ENCODE data around the gene CNOT11. TPM values are rescaled to one million over a fixed set of nuclear protein-coding genes. Genes with fewer than 3 reads are reported as not detected.

Gene CNOT11
- polyA plus RNA-seq, 1 donor (not counting 4 experiments of a cell fraction or from before 2014, with no cell fraction given), result 83.1 TPM

GRCh38 chr2:101290711-101291110 lies 38.0 kb downstream of the CNOT11 start:
- dilution Hi-C loops (cut with MboI; ENCODE audit: extremely low pct_ligation_motif_present, low sequenced_read_pairs), result no loop called here
- H4K20me1 ChIP-seq (ENCODE audit: control insufficient read depth, extremely low read depth, insufficient read depth, low read length), result peaks cover 4% of the 10 kb centered on the region
- no peak for FAIRE-seq

GRCh38 chr2:101291973-101292372 lies 39.3 kb downstream of the CNOT11 start:
- Histone ChIP-seq H3K27me3 (ENCODE audit: control insufficient read depth, extremely low read depth, insufficient read depth, low read length) (no peaks in the 10 kb centered on the region), H3K9me3 (ENCODE audit: control insufficient read depth, low read depth, low read length) (no peaks in the 10 kb centered on the region), H3K27ac (ENCODE audit: control insufficient read depth, insufficient read depth, low read length) (no peak overlapping the region), H3K36me3 (ENCODE audit: control insufficient read depth in 2 of 2, extremely low read depth in 1 of 2, insufficient read depth in 2 of 2, low read length in 2 of 2) (peaks cover 11 to 21% of the 10 kb centered on the region in 2 experiments), H3K4me1 (ENCODE audit: control insufficient read depth, extremely low read depth, insufficient read depth, low read length) (no peaks in the 10 kb centered on the region), H3K4me3 (ENCODE audit: control insufficient read depth in 2 of 3, extremely low read depth in 1 of 3, insufficient read depth in 2 of 3, low read depth in 1 of 3, low read length in 3 of 3) (no peak overlapping the region), H3K4me2 (ENCODE audit: control insufficient read depth, extremely low read depth, insufficient read depth, low read depth, low read length) (no peak overlapping the region), H2AFZ (ENCODE audit: control insufficient read depth, low read length) (no peak overlapping the region), H3K79me2 (ENCODE audit: control insufficient read depth, insufficient read depth, low read length) (peaks cover 55% of the 10 kb centered on the region), H4K20me1 (ENCODE audit: control insufficient read depth, extremely low read depth, insufficient read depth, low read length) (peaks cover 4% of the 10 kb centered on the region), H3K9ac (ENCODE audit: control insufficient read depth, extremely low read depth, insufficient read depth, low read length) (no peak overlapping the region), H3K9me1 (ENCODE audit: control insufficient read depth, extremely low read depth, insufficient read depth, low read length) (no peaks in the 10 kb centered on the region)
- TF ChIP-seq EZH2 (IDR thresholded peaks at IDR 0.05; ENCODE audit: low read length), result no peak
- TF ChIP-seq CTCF (optimal IDR thresholded peaks at IDR 0.05 in 1 of 3, IDR thresholded peaks at IDR 0.05 in 1 of 3, conservative IDR thresholded peaks at IDR 0.05 in 1 of 3; ENCODE audit: extremely low read depth in 1 of 3, insufficient read depth in 2 of 3, low read length in 3 of 3), result no peak
- DNase-seq (ENCODE audit: low read depth, low spot score) (no peak), FAIRE-seq (no peak)
- dilution Hi-C loops (cut with MboI; ENCODE audit: extremely low pct_ligation_motif_present, low sequenced_read_pairs), result no loop called here

More at GRCh38 chr2:101290711-101291110, 38.0 kb downstream of the CNOT11 start:
- Histone ChIP-seq H3K27me3 (ENCODE audit: control insufficient read depth, extremely low read depth, insufficient read depth, low read length) (no peaks in the 10 kb centered on the region), H3K9me3 (ENCODE audit: control insufficient read depth, low read depth, low read length) (no peaks in the 10 kb centered on the region), H3K9me1 (ENCODE audit: control insufficient read depth, extremely low read depth, insufficient read depth, low read length) (no peaks in the 10 kb centered on the region), H3K4me2 (ENCODE audit: control insufficient read depth, extremely low read depth, insufficient read depth, low read depth, low read length) (no peak overlapping the region), H3K79me2 (ENCODE audit: control insufficient read depth, insufficient read depth, low read length) (peaks cover 44% of the 10 kb centered on the region), H3K9ac (ENCODE audit: control insufficient read depth, extremely low read depth, insufficient read depth, low read length) (no peak overlapping the region), H3K4me3 (ENCODE audit: control insufficient read depth in 2 of 3, extremely low read depth in 1 of 3, insufficient read depth in 2 of 3, low read depth in 1 of 3, low read length in 3 of 3) (no peak overlapping the region), H2AFZ (ENCODE audit: control insufficient read depth, low read length) (no peak overlapping the region), H3K27ac (ENCODE audit: control insufficient read depth, insufficient read depth, low read length) (no peak overlapping the region), H3K36me3 (ENCODE audit: control insufficient read depth in 2 of 2, extremely low read depth in 1 of 2, insufficient read depth in 2 of 2, low read length in 2 of 2) (peaks cover 14 to 26% of the 10 kb centered on the region in 2 experiments), H3K4me1 (ENCODE audit: control insufficient read depth, extremely low read depth, insufficient read depth, low read length) (no peaks in the 10 kb centered on the region)
- no peak for DNase-seq (ENCODE audit: low read depth, low spot score)
- TF ChIP-seq CTCF (optimal IDR thresholded peaks at IDR 0.05 in 1 of 3, IDR thresholded peaks at IDR 0.05 in 1 of 3, conservative IDR thresholded peaks at IDR 0.05 in 1 of 3; ENCODE audit: extremely low read depth in 1 of 3, insufficient read depth in 2 of 3, low read length in 3 of 3), result no peak
- no peak for TF ChIP-seq EZH2 (IDR thresholded peaks at IDR 0.05; ENCODE audit: low read length)

Measured in keratinocyte (primary cell).